Loucy (cell line): ENCODE measurements around the gene VSX2.

Experiments
- H2AFZ ChIP-seq: fragments of 200-600 bp; sonication (generic); 2 replicates; pipeline ENCODE4 v1.6.0; 2016; ENCODE audit warnings: antibody characterized with exemption, mild to moderate bottlenecking, low read length, moderate library complexity
- H3F3A ChIP-seq: fragments of 200-600 bp; 2 replicates; pipeline ENCODE4 v1.6.0; 2016; ENCODE audit warnings: antibody characterized with exemption, low read depth, mild to moderate bottlenecking
- H3K27me3 ChIP-seq: fragments of 200-600 bp; sonication (generic); 2 replicates; pipeline ENCODE4 v1.6.1; 2014; ENCODE audit warnings: low read length, mild to moderate bottlenecking; ENCODE audit not compliant: insufficient read depth, poor library complexity, severe bottlenecking
- H3K36me3 ChIP-seq: fragments of 200-600 bp; sonication (generic); 2 replicates; pipeline ENCODE4 v1.6.1; 2016; ENCODE audit warnings: low read length; ENCODE audit not compliant: insufficient read depth
- H3K4me1 ChIP-seq: fragments of 200-600 bp; sonication (generic); 2 replicates; pipeline ENCODE4 v1.5.1; 2014; ENCODE audit warnings: low read length, mild to moderate bottlenecking; ENCODE audit not compliant: insufficient read depth, poor library complexity, severe bottlenecking
- H3K4me2 ChIP-seq: fragments of 200-600 bp; sonication (generic); 2 replicates; pipeline ENCODE4 v1.6.0; 2014; ENCODE audit warnings: antibody characterized with exemption, low read length, low read depth, mild to moderate bottlenecking; ENCODE audit not compliant: poor library complexity, severe bottlenecking
- H3K4me3 ChIP-seq: fragments of 200-600 bp; sonication (generic); 2 replicates; pipeline ENCODE4 v1.5.1; 2014; ENCODE audit warnings: low read length, mild to moderate bottlenecking, mixed read lengths; ENCODE audit not compliant: poor library complexity, severe bottlenecking
- H3K79me2 ChIP-seq: fragments of 200-600 bp; sonication (generic); 2 replicates; pipeline ENCODE4 v1.6.1; 2014; ENCODE audit warnings: low read length; ENCODE audit not compliant: insufficient read depth
- H3K9ac ChIP-seq: fragments of 200-600 bp; sonication (generic); 2 replicates; pipeline ENCODE4 v1.6.0; 2014; ENCODE audit warnings: mild to moderate bottlenecking, low read depth, low read length, moderate library complexity; ENCODE audit not compliant: poor library complexity, severe bottlenecking
- H3K9me2 ChIP-seq: fragments of 200-600 bp; sonication (generic); replicated peaks from 2 replicates; pipeline ENCODE4 v1.6.1; 2016; ENCODE audit warnings: low read depth, low read length, mixed read lengths
- H3K9me3 ChIP-seq: fragments of 200-600 bp; sonication (generic); 2 replicates; pipeline ENCODE4 v1.6.1; 2014; ENCODE audit warnings: mild to moderate bottlenecking, antibody characterized with exemption, low read length, low read depth; ENCODE audit not compliant: insufficient read depth
- H4K20me1 ChIP-seq: fragments of 200-600 bp; sonication (generic); 2 replicates; pipeline ENCODE4 v1.6.0; 2014; ENCODE audit warnings: antibody characterized with exemption, low read length, mild to moderate bottlenecking; ENCODE audit not compliant: insufficient read depth, poor library complexity, severe bottlenecking
- EZH2phosphoT487 ChIP-seq: fragments of 200-600 bp; IDR thresholded peaks from 2 replicates; pipeline ENCODE4 v1.6.1; 2018; ENCODE audit warnings: antibody characterized with exemption, mild to moderate bottlenecking, moderate library complexity, borderline replicate concordance
- TF ChIP-seq, protein P1 (sequence below): fragments of 200-600 bp; sonication (generic); conservative IDR thresholded peaks from 2 replicates; pipeline ENCODE4 v1.5.1; 2014; ENCODE audit warnings: mild to moderate bottlenecking, antibody characterized with exemption, low read length

Gene VSX2

DNA sequence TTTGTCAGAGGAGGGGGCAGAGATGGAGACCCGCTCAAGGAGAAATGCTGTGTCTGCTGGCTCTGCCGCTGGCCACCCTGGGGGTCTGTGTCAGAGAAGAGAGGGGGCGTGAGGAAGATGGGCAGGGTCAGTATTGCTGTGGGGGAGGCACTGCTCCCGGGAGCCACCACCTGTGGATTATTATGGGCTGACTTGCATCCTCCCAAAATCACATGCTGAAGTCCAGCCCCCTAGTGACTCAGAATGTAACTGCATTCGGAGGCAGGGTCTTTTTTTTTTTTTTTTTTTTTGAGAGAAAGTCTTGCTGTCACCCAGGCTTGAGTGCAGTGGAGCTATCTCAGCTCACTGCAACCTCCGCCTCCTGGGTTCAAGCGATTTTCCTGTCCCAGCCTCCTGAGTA, 51.2 kb downstream of the VSX2 start:
- no peaks in the 10 kb centered on the region for H3K27me3 ChIP-seq
- H3K9me2 ChIP-seq, result no peaks in the 10 kb centered on the region
- H3K4me1 ChIP-seq, result no peaks in the 10 kb centered on the region
- H3K79me2 ChIP-seq, result peaks cover 11% of the 10 kb centered on the region
- no peak overlapping the region for H3K4me2 ChIP-seq
- no peak overlapping the region for H3K4me3 ChIP-seq
- H2AFZ ChIP-seq, result no peak overlapping the region
- no peak overlapping the region for H3K9ac ChIP-seq
- no peaks in the 10 kb centered on the region for H3K9me3 ChIP-seq
- TF ChIP-seq, protein P1, sequence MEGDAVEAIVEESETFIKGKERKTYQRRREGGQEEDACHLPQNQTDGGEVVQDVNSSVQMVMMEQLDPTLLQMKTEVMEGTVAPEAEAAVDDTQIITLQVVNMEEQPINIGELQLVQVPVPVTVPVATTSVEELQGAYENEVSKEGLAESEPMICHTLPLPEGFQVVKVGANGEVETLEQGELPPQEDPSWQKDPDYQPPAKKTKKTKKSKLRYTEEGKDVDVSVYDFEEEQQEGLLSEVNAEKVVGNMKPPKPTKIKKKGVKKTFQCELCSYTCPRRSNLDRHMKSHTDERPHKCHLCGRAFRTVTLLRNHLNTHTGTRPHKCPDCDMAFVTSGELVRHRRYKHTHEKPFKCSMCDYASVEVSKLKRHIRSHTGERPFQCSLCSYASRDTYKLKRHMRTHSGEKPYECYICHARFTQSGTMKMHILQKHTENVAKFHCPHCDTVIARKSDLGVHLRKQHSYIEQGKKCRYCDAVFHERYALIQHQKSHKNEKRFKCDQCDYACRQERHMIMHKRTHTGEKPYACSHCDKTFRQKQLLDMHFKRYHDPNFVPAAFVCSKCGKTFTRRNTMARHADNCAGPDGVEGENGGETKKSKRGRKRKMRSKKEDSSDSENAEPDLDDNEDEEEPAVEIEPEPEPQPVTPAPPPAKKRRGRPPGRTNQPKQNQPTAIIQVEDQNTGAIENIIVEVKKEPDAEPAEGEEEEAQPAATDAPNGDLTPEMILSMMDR, result peak; percentile 56
- no peak for TF ChIP-seq EZH2phosphoT487
- peaks cover 20% of the 10 kb centered on the region for H4K20me1 ChIP-seq
- no peaks in the 10 kb centered on the region for H3F3A ChIP-seq
- peaks cover 76% of the 10 kb centered on the region; the same call in 1 of the 2 replicates for H3K36me3 ChIP-seq

DNA sequence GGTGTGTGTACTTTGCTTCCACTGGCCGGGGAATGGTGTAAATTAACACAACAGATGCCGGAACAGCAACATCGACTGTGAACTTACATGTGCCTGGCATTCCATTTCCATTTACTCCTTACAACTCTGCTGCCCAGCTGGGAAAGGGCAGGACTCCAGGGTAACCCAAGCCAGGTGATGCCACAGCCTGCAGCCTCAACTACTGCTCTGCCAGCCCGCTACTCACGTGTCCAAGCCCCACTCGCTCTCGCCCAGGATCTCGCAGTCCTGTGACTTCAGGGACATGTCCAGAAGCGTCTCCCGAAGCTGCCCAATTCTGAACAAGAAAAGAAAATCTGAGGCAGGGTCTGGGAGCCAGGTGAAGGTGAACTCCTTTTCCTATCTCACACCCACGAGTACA, 52.8 kb downstream of the VSX2 start:
- no peaks in the 10 kb centered on the region for H3K9me3 ChIP-seq
- H3K36me3 ChIP-seq, result peaks cover 65% of the 10 kb centered on the region; the same call in 1 of the 2 replicates

DNA sequence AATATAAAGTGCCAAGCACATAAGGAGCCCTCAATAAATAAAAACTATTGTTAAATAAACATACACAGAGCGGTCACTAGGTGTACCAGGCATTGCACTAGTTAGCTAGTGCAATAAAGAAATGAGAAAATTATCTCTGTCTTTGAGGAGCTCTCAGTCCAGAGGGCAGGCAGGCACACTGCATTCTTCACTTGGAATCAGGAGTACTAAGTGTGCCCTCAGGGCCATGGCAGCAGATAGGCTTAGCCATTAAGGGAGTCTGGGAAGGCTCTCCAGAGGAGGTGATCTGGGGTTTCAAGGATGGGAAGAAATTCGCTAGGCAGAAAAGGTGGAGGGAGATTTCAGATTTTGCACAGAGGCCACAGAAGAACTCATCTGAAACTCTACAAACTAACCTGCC, 54.4 kb downstream of the VSX2 start:
- TF ChIP-seq, protein P1, result no peak
- TF ChIP-seq EZH2phosphoT487, result no peak
- Histone ChIP-seq H3K4me2 (no peak overlapping the region), H3K9ac (no peak overlapping the region), H3K9me2 (no peaks in the 10 kb centered on the region), H3K36me3 (peaks cover 62% of the 10 kb centered on the region; the same call in 1 of the 2 replicates), H3K4me1 (peaks cover 2% of the 10 kb centered on the region), H4K20me1 (peaks cover 22% of the 10 kb centered on the region), H3K4me3 (no peak overlapping the region), H2AFZ (no peak overlapping the region), H3F3A (no peaks in the 10 kb centered on the region), H3K27me3 (no peaks in the 10 kb centered on the region), H3K9me3 (no peaks in the 10 kb centered on the region), H3K79me2 (peaks cover 31% of the 10 kb centered on the region)

More for the DNA sequence above, 52.8 kb downstream of the VSX2 start:
- TF ChIP-seq, protein P1, result no peak
- no peak for TF ChIP-seq EZH2phosphoT487
- Histone ChIP-seq H3K4me1 (no peaks in the 10 kb centered on the region), H3K9ac (no peak overlapping the region), H3K27me3 (no peaks in the 10 kb centered on the region), H3K4me3 (no peak overlapping the region), H3K79me2 (peaks cover 16% of the 10 kb centered on the region), H3F3A (no peaks in the 10 kb centered on the region), H3K9me2 (no peaks in the 10 kb centered on the region), H4K20me1 (peaks cover 20% of the 10 kb centered on the region), H3K4me2 (no peak overlapping the region), H2AFZ (no peak overlapping the region)
